Breast epithelium (tissue), 3 donors: ENCODE data around the gene CNOT1.

Experiments
- POLR2A ChIP-seq: fragments of 450-650 bp; IDR thresholded peaks from one replicate; pipeline ENCODE4 v1.6.1; 2016; ENCODE audit warnings: antibody characterized with exemption, mild to moderate bottlenecking, moderate library complexity
- POLR2AphosphoS5 ChIP-seq, 3 donors: sonication (generic); formaldehyde crosslinking; IDR thresholded peaks; one replicate each; pipeline ENCODE4 v1.6.1; 2017; ENCODE audit warnings: antibody characterized with exemption in 3 of 3
- TF ChIP-seq, protein P1 (sequence below), 3 donors: fragments of 450-650 bp; IDR thresholded peaks; one replicate each; pipeline ENCODE4 v1.5.1; 2016 to 2017; ENCODE audit warnings: antibody characterized with exemption in 3 of 3, mild to moderate bottlenecking in 3 of 3, moderate library complexity in 3 of 3

DNA sequence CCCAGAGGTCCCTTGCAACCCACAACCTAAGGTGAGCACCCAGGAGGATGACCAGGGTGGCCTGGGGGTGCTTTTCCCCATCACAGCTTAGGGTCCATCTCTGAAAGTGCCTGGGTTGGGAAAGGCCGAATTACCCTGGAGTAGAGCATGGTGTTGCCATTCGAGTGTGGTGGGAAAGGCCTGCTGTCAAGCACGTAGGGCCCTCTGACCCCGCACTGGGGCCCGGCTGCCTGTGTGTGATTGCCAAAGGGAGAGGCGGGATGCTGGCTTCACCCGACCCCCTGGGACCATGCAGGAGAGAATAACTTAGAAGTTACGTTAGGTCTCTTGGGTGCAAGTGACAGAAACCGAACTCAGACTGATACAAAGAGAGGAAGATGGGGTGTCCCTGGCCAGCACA is 157.4 kb downstream of the CNOT1 start:
- TF ChIP-seq, protein P1, sequence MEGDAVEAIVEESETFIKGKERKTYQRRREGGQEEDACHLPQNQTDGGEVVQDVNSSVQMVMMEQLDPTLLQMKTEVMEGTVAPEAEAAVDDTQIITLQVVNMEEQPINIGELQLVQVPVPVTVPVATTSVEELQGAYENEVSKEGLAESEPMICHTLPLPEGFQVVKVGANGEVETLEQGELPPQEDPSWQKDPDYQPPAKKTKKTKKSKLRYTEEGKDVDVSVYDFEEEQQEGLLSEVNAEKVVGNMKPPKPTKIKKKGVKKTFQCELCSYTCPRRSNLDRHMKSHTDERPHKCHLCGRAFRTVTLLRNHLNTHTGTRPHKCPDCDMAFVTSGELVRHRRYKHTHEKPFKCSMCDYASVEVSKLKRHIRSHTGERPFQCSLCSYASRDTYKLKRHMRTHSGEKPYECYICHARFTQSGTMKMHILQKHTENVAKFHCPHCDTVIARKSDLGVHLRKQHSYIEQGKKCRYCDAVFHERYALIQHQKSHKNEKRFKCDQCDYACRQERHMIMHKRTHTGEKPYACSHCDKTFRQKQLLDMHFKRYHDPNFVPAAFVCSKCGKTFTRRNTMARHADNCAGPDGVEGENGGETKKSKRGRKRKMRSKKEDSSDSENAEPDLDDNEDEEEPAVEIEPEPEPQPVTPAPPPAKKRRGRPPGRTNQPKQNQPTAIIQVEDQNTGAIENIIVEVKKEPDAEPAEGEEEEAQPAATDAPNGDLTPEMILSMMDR (IDR thresholded peaks at IDR 0.05): no peak
- TF ChIP-seq POLR2A (no peak), POLR2AphosphoS5 (IDR thresholded peaks at IDR 0.05) (no peak)
